Activated CD4-positive, alpha-beta T cell treated with anti-CD3 and anti-CD28 coated beads, Interleukin-2, amount 50 U/mL, for 16 hours (primary cell): ENCODE results near the gene WDR35.
"Not testable (repeated sequence)": the region's sequence is repeated elsewhere in the genome, so short reads cannot be mapped to it uniquely, and the experiment has no call there.

Experiments used
- DNase-seq: peaks from one replicate; pipeline ENCODE4 v3.0.0-alpha.2; 2020

WDR35 gene

DNA sequence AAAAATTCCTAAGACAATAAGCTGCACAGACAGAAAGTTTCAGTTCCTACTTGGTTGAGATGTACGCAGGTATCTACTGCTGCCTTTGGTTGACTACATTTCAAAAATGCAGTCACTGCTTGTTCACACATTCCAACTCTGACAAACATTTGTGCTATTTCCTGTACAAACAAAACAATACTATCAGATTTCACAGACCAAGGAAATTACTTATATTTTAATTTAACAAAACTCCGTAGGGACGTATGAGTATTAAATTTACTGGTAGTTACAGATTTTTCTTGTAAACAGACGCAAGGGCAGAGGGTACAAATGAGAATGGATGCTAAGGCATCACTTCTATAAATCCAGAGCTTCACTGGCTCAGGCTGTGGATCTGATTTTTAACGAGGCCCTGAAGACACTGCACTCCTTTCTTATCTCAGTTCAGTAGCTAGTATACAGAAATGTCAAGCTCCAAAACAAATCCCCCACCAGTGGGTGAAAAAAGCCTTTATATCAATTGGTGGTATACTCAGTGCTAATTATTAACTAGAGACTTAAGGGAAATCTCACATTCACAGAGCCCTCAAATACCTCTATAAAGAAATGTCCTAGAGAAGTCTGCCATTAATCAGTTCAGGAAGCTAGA, 56.4 kb downstream of the WDR35 start:
- DNase-seq, result no peak

DNA sequence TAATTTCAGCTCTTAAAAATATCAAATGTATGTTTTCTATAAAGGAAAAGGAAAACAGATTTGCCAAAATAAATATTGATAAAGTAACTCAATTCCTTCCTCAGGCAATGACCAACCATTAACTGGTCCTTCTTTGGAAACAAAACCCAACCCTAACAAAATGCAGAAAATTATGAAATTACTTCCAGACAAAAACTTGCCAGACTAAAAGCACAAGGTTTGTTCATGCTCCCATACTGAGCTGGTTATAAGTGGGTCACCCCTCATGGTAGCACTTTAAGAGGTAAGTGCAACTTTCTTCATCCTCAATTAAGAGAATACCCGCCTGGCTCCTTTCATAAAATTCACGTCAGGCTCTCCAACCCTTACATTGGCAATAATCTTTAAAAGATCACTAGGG, 57.0 kb downstream of the WDR35 start:
- DNase-seq, result no peak

DNA sequence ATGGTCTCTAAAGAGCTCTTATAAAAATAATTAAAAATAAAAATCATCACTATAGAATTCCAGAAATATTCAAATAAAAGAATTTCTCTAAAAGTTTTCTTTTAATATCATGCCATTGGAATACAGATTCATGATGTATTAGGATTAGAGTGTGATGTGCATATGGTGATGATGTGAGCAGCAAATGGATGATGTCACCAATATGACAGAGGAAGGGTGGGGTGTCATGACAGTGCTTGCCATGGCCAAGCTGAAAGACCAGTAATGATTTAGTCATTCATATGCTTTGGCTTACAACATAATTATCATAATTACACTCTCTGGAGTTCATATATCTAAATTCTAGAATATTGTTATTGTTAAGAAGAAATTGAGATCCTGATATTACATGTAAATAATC, 60.7 kb downstream of the WDR35 start:
- DNase-seq, result no peak

DNA sequence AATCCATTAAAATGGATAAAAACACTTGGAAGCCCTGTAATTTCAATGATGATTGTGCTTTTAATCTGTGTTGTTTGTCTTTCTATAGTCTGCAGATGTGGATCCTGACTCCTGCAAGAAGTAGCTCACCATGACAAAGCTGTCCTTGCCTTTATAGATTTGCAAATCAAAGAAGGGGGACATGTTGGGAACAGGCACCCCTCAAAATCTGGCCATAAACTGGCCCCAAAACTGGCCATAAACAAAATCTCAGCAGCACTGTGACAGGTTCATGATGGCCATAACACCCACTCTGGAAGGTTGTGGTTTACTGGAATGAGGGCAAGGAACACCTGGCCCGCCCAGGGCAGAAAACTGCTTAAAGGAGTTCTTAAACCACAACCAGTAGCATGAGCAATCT, 62.1 kb downstream of the WDR35 start:
- not testable (repeated sequence) for DNase-seq

DNA sequence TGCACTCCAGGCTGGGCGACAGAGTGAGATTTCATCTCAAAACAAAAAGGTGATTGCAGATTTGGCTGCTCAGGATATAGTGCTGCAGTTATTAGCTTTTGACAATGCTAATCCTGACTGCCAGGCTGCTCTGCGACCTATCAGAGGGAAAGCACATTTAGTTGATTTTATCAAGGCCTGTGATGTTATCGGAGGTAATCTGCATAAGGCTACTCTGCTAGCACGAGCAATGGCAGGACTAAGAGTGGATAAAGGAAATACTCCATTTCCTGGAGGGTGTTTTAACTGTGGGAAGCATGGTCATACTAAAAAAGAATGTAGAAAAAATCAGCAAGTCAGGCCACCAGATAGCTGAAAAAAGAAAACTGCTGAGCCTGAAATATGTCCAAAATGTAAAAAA, 65.4 kb downstream of the WDR35 start:
- not testable (repeated sequence) for DNase-seq

DNA sequence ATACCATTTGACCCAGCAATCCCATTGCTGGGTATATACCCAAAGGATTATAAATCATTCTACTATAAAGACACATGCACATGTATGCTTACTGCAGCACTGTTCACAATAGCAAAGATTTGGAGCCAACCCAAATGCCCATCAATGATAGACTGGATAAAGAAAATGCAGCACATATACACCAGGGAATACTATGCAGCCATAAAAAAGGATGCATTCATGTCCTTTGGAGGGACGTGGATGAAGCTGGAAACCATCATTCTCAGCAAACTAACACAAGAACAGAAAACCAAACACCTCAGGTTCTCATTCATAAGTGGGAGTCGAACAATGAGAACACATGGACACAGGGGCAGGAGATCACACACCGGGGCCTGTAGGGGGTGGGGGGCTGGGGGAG, 67.7 kb downstream of the WDR35 start:
- DNase-seq, result not testable (repeated sequence)

DNA sequence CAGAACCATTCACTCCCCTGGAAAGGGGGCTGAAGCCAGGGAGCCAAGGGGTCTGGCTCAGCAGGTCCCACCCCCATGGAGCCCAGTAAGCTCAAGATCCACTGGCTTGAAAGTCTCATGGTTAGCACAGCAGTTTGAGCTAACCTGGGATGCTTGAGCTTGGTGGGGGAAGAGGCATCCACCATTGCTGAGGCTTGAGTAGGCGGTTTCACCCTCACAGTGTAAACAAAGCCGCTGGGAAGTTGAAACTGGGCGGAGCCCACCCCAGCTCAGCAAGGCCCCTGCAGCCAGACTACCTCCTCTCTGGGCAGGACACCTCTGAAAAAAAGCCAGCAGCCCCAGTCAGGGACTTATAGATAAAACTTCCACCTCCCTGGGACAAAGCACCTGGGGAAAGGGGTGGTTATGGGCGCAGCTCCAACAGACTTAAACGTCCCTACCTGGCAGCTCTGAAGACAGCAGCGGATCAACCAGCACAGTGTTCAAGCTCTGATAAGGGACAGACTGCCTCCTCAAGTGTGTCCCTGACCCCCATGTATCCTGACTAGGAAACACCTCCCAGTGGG, 73.4 kb downstream of the WDR35 start:
- DNase-seq, result no peak

DNA sequence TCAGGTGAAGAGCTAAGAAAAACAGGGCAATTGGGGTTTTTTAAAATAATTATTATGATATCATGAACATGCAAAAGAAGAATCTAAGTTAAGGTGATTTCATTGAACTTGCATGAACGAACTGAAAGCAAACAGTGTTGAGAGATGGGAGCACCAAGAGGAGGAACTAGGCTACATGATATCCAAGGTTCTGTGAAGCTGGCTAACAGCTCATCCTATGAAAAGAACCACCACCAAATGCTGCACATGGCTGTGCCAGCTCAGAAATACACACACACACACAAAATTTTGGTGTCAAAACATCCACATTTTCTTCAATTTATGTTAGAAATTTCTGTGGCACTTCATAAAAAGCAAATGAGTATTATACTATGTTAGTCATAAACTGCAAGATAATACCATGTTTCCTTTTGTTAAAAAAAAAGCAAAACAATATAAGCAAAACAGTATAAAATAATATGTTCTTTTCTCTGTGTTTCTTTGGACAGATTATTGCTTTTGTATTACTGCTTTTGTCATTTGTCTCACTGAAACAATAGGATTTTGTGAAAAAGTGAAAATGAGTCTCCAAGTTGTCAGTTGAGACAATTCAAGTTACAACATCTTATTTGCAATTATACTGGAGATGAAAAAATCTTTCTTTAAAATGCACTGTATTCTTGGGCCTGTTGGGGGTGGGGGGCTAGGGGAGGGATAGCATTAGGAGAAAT, 75.5 kb downstream of the WDR35 start:
- no peak for DNase-seq

DNA sequence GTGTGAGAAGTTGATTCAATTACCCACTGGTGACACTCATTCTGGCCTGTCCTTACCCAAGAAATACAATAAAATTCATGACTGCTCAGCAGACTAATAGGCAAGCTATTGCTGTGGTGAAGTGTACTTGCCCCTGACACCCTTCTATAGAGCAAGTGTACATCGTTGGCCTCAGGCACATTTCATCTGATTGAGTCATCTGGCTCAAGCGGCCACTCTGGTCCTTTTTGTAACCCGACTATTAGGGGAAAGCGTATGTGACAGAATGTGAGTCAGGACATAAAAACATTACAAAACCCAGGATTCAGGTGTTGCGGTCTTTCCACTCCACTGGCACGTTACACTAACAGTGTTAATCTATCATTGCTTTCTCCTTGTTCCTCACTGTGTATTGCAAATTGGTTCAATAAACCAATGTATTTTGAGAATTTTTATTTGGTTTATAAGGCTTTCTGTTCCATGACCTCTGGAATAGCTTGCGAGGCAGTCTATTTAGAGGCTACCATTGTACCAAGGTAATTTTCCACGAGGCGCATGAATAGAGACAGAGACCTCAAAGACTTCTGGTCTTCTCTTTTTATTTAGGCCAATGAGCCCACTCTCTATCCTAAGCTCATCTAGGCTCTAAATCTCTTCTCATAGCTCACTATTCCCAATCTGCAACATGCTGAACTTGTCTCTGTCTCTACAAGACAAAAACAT, 77.9 kb downstream of the WDR35 start:
- no peak for DNase-seq

DNA sequence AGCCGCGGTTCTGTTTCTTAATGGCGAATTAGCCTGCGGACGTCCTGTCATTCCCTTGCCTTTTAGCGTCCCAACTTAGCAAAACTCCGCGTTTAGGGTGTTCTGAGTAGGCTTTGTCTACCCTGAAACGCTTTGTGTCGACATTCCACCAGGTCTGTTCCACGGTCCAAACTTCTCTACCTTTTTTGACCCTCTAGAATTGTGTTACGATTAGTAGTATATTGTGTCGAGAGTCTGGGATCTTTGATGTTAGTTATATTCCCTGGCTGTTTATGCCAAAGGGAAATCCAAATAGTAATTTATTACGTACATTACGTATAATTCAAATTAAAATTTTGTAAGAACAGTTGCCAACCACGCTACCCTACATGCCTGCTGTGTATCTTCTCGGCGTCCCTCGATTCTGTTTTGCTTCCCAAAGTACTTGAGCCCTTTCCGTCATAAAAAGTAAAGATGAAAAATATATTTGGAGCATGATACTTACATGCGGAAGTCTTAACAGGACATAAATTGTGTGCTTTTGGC, 87.6 kb downstream of the WDR35 start:
- DNase-seq, result no peak

DNA sequence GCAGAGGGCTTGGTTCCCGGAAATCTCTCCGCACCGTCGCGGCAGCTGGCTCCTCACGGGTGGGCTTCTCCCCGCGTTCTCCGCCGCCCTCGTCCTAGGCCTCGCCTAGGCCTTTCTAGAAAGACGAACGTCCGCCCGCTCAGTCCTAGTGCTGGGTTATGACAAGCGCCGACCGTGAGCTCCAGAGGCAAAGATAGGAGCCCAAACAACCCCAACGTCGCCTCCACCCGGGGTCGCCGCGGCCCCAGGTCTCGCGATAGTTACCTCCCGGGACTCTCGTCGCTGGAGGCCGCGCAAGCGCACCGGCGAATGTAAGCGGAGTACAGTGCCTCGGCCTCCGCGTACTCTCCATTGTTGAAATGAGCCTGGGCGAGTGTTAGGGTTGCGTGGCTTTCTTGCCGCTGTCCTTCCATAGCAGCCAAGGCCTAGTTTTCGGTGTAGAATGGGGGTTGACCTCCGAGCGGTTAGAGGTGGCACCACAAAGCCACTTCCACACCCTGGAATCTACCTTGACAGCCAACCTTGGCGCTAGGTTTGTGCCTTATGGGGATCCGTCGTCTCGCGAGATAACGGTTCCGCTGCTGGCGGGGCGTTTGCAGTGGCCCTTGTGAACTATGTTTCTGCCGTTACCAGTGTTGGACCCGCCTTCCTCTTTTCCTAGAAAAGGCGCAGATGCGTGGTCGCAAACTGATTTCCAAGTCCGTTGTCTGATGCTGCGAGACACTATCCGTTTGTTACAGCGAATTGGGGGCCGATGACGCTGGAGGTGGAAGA, 88.3 kb downstream of the WDR35 start, which contains the start of gene TTC32:
Gene TTC32, minus strand, starts transcription at position 542 of the 774 bp plus-strand sequence. Its CDS starts 129 bp downstream, at position 413.
- DNase-seq, result peak; percentile 95

DNA sequence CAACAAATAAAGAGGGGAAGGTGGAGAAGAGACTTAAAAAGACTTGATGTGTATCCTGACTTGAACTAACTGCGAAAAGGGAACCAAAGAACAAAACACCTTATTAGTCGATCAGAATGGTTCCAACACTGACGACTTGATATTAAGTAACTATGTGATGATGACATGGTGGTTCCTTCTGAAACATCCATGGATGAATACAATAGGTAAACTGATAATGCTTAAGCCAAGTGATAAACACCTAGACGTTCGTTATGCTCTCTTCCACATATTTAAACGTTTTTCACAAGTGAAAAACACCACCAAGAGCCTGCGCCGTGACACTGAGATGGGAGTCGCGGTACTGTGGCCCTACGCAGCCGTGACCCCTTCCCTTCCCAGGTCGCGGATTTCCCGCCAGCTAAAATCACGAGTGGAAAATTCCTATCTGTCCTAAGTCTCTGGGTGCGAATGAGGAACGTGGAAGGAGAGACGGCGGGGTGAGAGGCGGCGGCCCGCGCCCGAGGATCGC, 88.9 kb downstream of the WDR35 start:
- DNase-seq, result no peak

DNA sequence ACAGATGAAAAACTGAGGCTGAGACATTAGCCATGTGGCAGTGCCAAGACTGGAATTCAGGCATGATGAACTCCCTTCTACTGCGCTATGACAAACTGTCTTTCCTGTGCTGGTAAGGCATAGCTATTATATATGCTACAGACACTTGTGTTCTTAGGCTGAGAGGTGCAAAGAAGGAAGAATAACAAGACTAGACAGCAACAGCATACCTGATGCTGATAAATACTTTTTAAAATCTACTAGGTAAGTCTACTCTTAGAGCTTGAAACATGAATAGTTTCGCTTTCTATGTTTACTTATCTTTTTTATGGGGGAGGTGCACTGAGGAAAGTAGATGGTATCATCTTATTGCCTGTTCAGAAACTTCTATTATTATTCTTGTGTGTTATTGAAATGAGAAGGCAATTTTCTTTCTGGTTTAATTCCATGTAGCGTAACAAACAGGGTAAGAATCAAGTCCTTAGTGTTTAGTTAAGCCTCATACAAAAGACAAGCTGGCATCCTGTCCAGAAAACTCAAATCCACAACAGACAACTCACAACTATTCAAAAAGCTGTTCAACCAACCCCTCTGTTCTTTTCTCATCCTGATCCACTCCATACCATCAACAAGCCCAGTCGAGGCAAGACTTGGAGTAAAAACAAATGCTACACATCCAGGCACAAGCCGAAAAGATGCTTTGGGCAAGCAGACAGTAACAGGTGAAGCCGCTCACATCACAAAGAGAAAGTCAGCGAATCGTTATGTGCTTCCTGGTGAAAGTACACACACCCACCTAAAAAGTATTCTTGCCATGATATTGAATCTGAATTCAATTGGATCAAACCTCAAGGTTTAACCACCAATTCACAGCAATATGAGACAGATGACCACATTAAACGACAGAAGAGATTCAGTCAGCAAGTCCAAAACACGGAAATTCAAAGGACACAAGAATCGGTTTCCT, 89.6 kb downstream of the WDR35 start:
- DNase-seq, result peak; percentile 55

DNA sequence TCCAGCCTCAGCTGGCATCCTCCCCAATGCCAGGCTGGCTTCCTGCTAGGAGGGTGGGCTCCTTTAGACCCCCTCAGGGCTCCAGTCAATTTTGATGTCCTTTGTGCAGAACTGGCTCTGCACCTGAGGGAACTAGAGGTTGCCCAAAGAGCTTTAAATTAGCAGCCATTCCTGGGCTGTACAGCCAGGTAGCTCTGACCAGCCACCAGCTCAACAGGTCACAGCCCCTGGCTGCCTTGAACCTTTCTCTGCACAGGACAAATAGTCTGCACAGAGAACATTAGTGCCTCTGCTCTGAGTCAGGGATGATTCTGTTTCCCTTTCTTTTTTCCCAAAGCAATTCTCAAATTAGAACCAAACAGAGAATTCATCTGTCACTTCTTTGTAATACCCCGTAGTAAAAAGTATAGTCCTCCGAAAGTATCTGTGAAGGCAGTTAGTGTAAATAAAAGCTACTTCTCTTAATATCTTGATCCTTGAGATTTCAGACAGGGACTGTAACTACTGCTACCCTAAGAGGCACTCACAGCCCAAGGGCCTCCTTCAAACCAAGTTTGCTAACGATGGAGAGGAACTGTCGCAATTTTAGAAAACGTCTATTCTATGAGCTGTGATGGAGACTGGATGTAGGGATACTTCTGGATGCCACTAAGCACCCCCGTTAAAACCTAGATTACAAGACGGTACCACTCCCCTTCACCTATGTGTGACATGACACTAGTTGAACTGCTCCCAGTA, 91.1 kb downstream of the WDR35 start:
- DNase-seq, result no peak

DNA sequence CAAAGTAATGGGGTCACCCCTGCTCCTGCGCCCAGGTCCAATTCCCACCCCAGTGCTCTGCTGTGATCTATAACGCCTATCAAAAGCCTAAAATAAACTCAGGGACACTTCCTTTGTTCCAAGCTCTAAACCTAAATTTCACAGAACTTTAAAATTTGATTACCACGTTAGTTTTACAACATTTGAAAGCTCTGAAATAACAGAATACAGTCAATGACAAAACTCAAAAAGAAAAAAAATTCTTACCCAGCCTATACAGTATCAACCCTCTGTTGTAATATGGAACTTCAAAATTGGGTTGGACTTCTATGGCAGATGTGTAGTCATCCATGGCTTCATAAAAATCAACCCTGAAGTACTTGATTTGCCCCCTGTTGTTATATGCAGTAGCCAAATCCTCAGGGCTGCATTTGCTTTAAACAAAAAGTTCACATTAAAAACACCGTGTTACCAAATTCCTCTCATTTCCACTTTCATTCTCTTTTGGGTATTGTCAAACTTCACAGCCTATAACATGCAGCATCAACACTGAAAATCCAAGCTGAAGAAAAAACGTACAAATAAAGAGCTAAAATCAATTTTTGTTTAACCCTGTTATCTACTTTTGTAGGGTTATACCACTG, 92.2 kb downstream of the WDR35 start:
- no peak for DNase-seq

DNA sequence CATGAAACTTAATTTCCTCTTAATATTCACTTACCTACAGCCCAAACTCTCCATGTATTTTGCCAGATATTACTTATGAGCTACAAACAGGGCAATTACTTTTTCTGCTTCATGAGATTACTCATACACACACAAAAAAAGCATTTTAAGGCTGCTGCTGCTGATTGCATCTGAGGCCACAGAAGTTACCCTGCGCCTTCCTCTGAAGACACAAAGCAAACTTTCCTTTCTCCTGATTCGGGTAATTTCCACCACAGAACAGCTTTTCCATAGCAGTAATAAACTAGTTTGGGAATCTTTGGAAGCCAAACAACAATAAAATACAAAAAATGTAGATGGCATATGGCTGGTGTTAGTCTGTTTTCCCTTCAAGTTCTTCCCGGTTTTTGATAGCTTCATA, 94.4 kb downstream of the WDR35 start:
- peak; percentile 57 for DNase-seq

DNA sequence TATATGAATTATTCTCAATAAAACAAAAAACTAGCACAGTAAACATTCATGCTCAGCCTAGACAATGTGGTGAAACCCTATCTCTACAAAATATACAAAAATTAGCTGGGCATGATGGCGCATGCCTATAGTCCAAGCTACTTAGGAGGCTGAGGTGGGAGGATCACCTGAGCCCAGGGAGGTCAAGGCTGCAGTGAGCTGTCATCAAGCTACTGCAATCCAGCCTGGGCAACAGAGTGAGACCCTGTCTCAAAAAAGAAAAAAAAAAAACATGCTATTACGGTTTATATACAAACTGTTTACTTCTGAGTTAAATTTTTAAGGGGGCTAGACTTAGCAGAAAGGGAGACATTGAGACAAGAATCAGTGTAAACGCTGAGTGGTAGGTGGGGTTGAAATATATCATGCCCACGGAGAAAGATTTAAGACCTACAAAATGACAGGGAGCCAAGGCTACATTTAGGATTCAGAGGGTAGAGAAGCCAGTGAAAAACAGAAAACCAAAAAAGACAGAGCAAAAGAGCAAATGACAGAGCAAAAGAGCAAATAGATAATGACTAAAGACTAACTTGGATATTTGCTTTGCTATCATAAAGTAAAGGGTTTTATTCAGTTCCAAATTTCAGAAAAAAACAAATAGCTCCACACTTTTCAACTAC, 95.6 kb downstream of the WDR35 start:
- DNase-seq, result no peak

DNA sequence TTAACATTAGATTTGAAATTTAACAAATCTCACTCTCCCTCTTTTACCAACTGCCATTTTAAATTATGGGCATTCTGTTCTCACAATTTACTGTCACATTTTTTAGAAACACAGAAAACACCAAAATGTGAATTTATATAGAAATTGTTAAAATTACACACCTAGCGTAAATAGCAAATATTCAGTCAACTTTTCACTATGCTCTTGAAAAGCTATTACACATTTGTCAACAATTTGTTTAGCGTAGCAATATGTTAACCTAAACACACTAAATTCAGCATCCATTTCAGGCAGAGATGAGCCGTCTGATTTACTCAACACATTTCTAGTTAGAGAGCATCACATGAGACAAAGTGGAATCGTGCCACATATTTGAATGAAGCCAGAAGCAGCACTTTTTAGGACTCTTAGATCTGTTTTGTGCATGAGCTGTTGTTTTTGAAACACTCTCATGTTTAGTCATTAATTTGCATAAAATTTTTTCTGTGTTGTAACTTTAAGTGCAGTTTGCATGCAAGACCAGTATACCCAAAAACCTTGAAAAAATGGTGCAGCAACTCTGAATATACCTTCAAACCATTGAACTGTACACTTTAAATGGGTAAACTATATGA, 96.3 kb downstream of the WDR35 start:
- peak; percentile 58 for DNase-seq

DNA sequence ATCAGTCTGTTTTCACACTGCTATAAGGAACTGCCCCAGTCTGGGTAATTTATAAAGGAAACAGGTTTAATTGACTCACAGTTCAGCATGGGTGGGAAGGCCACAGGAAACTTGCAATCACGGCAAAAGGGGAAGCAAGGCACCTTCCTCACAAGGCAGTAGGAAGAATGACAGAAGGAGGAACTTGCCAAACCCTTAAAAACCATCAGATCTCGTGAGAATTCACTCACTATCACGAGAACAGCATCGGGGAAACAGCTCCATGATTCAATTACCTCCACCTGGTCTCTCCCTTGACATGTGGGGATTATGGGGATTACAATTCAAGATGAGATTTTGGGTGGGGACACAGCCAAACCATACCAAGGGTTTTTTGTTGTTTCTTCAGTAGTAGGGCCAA, 97.9 kb downstream of the WDR35 start:
- peak; percentile 14 for DNase-seq
